ENCODE results near the gene SMOC1.
"Not testable (repeated sequence)": the region's sequence is repeated elsewhere in the genome, so short reads cannot be mapped to it uniquely, and the experiment has no call there.

The SMOC1 gene

DNA sequence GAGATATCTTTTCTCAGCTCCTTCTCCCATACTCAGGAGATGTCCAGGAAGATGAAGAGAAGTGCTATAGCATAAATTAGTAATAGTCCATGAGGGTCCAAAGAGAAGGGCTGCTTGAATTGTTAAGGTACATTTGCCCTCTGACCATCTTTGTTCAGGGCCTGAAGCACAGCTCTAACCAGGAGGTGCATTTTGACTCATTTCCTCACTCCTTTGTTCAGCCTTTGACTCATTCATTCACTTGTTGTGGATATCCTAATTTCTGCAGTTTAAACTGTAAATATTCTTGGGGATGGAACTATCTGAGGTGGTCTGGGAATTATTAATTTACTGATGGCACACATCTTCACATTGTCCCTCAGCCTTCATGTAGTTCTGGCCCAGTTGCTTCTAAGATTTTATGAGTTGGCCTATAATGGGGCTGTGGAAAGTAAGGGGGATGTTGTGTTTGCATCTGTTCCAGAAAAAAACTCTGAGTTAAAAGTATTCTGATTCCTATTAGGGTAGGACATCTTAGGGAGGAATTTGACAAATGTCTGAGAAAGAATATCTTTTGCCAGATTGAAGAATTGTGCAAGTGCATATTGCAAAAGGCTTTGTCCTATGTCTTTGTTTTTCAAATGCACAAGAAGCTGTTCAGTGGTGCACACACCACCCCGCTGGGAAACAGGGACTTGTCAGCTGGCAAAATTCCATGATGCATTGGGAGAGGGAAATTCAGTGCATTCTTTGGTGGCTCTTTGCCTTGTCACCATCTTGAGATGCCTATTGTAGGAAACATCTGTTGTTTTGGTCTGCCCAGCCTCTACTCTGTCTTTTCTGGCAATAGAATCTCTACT is 22.1 kb downstream of the SMOC1 start:
- DNase-seq = no peak

DNA sequence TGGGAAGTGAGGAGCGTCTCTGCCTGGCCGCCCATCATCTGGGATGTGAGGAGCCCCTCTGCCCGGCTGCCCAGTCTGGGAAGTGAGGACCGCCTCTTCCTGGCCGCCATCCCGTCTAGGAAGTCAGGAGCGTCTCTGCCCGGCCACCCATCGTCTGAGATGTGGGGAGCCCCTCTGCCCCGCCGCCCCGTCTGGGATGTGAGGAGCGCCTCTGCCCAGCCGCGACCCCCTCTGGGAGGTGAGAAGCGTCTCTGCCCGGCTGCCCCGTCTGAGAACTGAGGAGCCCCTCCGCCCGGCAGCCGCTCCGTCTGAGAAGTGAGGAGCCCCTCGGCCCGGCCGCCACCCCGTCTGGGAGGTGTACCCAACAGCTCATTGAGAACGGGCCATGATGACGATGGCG is 23.8 kb downstream of the SMOC1 start:
- DNase-seq = not testable (repeated sequence)

DNA sequence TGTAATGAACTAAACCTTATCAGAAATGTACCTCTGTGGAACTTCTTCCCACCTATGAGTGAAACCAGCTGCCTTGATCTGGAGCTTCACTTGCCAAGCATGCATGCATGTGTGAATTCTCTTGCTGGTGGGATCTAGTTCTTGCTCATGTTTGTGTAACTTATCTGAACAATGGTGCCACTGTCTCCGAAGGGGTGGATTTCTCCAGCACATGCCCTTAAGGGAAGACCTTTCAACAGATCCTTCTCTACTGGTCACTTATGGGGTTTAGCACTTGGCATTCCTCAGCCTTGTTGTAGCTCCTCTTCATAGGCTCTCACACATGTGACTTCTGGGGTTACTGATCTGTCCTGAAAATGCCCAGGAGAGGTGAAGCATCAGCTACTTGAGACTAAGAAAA is 25.0 kb downstream of the SMOC1 start:
- no peak for DNase-seq

DNA sequence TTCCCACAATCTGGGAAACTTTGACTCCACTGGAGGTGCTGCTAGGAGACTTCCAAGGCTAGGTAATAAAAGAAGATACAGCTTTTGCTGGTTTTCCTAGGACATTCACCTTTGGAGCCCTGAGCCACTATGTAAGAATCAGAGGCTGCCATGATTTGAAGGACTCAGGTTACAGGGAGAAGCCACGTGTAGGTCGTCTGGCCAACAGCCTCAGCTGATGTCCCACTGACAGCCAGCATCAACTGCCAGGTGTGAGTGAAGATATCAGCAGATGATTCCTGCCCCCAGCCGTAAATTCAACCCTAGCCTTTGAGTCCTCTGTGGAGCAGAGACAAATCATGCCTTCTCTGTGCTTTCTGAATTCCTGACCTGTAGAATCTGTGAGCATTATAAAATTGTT is 27.0 kb downstream of the SMOC1 start:
- DNase-seq = no peak

DNA sequence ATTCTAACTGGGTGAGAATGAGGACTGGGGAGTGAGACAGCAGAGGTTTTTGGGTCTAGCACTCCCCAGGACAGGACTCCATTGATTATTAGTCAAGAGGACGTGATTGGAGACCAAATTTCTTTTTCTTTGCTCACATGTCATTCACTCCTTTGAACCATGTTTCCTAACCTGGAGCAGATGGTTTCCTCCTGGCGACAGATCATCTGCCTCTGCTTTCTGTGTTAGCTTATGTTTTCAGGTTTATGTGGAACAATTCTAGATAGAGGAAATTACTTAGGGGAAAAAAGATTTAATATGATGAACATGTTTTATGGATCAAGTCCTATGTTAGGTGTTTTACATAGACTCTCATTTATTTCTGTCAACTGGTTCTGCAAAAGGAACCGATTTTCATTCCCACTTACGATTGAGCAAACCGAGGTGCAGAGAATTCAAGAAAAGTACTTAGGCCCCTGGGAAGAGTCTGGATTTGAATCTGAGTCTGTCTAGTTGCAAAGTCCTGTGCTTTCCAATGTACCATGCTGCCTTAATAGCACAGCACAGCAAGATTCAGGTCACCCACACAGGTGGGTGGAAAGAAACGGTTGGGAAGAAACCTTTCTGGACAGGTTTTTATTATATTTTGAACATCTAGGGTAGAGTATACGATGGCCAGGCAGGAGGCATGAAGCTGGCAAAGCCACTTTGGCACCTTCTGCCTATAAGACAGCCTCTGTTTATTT is 30.8 kb downstream of the SMOC1 start:
- DNase-seq = no peak

DNA sequence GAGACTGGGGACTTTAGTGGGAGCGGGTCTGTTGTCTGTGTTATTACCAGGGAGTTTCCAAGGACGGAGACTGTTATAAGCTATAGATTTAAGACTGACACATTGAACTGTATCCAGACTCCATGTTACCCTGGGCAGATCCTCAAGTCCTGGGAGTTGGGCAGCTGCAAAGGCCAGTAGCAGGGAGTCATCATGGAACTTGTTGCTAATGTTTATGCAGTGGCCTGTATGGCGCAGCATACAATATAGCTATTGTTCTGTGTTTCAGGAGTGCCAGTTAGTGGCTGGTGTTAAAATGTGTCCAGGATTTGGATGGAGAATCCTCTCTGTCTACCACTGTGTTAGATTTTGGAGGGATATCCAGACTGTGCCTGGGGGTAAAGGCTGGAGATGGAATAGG is 31.7 kb downstream of the SMOC1 start:
- no peak for DNase-seq

DNA sequence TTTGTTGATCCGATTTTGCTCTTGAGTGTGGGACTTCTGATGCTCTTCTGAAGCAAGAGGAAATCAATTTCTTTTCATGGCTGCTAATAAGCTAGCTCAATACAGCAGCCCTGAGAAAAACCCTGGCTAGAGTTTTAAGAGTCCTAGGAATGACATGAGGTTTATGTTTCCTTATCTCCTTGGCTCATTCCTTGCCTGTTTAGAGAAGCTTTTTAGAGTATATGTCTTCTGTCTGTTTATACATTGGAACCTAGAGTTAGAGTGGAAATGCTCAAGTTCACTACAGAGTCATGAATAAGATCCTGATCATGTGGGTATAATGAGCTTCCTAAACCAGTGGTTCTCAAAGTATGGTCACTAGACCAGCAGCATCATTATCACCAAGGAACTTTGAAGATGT is 34.5 kb downstream of the SMOC1 start:
- no peak for DNase-seq

DNA sequence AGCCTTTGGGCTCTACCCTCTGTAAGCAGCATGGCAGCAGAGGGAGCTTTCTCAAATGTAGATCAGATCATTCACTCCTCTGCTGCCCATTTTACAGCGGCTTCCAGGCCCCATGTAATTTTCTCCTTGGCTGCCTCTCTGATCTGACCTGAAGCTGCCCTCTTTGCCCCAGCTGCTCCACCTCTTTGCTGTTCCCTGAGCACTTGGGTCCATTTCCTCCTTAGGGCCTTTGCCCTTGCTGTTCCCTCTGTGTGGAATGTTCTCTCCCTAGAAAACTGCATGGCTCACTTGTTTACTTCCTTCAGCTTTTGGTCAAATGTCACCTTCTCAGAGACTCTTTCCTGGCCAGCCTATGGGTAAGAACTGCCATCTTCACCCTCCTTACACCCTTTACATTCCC is 37.2 kb downstream of the SMOC1 start:
- DNase-seq = no peak

DNA sequence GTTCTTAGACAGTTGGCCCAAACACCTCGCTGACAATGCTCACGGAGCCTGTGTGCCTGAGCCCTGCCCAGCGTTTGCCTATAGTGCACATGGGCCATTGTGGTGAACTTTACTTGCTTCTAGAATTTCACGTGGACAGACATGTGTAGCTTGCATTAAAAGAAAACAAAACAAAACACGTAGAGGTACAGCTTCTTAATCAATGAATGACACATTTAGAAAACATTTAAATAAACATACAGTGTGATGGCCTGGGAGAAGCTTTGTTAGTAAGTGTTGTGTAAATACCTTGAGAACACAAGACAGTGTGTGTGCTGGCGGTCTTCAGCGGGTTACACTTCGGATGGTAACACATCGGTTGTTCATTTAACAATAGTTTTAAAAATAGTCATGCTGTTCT is 38.1 kb downstream of the SMOC1 start:
- DNase-seq = no peak

DNA sequence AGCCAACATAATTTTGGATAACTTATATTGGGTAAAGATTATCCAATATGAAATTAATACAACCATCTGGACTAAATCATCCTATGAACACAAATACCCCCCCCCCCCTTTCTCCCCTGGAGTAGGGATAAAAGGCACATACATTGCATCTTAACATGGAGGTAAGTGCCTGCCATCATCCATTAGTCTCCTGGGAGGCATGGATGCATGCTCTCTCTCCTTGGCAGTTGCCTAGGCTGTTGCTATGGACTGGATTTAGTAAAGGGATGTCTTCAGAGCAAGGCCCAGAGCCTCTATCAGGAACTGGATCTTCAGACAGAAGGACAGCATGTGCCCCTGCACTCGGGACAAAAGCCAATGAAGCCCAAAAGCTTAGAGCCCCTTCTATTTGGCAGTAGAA is 40.6 kb downstream of the SMOC1 start:
- DNase-seq = no peak

DNA sequence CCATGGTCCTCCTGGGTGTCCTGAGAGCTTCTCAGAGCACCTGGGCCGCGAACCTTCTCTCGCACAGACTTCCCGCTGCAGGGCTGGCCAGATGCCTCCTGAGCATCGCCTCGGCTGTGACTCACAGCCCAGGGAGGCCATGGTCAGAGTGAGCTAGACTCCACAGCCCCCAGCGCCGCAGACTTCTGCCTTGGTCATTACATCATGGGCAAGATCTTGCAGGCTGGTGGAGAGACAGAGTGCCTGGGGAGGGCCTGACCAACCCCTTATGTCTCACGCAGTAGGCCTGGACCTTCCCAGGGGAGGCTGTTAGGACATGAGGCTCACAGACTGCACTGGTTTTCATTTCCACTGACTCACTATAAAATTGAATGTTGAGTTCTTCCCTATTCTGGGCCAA is 41.8 kb downstream of the SMOC1 start:
- DNase-seq = no peak

DNA sequence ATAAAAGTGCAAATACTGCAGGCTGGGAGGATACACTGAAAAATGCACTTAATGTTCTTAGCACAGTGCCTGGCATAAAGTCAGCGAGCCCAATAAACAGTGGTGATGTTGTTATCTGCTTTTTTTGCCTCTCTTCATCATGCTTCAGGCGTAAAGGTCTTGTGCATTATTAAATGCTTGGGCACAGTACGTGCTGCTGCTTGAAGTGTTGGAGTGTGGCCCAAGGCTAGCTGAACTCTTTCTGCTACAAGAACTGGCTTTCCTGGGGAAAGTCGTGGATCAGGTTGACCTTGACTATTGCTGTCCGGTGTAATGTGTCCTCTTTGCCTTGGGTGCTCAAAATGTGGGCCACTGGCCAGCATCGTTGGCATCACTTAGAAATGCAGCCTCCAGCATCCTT is 43.0 kb downstream of the SMOC1 start:
- no peak for DNase-seq

DNA sequence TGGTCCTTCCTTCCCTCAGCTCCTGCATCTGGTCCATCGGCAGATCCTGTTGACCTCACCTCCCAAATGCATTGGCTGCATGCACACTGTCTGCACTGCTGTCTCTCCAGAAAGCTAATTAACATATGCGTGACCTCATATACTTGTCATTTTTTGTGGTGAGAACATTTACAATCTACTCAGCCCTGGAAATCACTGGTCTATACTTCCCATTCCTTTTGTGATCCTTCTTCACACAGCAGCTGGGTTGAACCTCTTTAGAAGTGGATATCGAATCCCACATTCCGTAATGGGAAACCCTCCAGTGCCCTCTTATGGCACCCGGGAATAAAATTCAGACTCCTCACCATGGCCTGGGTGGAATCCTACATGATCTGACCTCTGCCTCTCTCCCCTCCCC is 45.0 kb downstream of the SMOC1 start:
- DNase-seq = no peak

DNA sequence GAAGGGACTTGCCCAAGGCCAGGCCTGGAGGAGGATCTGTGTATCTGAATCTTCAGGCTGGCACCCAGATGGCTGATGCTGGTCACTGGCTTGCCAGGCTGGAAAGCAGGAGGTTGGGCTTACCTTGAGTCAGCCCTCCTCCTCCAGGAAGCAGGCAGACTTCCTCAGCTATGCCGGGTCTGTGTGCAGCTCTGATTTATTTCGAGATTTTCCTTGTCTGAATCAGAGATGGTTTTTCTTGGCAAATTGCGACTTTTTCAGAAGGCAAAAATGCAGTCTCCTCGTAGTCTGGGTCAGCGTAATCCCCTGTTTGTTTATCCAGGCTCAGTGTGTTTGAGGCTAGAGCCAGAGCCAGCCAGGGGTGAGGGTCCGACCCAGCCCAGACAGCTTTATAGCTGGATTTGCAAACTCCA is 48.9 kb downstream of the SMOC1 start:
- DNase-seq = no peak

DNA sequence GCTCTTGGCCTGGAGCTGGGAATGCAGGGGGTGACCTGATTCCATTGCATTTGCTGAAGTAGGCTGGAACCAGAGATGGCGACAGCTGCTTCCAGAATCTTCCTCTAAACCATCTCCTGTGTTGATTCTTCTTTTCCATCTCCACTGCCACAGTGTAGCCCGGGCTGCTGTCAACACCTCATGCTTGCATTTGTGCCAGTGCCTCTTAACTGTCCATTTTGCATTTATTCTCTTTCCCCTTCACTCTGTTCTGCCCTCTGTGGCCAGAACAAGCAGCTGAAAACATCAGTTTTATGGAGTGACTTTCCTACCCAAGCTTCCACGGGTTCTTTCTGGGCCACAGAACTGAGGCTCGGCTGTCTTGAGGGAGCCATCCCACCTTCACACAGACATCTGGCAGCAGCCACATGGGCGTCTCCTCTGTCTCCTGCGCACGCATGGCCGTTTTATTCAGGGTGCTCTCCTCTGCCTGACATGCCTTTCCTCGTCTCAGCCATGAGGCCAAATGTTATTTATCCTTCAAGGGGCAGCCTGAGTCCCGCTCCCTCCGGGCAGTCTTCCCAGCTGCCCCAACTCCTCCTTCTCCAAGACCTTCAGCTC is 51.7 kb downstream of the SMOC1 start:
- no peak for DNase-seq

DNA sequence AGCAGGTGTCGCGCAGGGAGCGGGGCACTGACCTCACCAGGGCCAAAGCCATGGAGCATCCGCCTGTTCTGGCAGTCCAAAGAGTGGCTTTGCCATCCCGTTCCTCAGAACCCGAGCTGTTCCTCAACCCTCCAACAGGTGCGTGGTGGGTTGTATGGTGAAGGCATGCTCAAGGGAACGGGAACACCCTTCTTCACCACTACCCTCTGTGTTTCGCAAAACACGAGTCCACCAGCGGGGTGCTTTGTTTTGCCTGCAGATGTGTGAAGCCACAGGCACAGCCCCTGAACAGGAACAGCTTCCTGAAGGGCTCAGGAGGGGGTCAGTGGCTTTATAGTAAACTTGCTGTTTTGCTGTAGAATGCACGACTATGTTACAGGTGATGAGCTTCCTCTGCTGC is 52.7 kb downstream of the SMOC1 start:
- DNase-seq = no peak

DNA sequence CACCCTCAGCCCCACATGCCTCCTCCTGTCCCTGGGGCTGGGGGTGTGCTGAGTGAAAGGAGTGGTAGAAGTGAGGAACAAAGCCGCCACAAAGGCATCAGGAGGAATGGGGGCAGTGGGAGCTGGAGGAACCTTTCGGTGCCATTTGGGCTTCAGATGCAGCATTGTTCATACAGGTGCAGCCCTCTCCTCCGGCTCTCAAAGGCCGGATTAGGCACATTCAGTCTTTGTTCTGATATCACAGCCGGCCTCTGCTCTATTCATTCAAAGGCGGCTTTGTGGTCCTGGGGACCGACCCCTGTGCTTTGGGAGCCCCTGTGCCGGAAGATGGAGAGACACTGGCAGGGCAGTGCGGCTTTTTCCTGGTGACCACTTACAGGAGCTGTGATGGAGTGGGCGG is 53.2 kb downstream of the SMOC1 start:
- no peak for DNase-seq

DNA sequence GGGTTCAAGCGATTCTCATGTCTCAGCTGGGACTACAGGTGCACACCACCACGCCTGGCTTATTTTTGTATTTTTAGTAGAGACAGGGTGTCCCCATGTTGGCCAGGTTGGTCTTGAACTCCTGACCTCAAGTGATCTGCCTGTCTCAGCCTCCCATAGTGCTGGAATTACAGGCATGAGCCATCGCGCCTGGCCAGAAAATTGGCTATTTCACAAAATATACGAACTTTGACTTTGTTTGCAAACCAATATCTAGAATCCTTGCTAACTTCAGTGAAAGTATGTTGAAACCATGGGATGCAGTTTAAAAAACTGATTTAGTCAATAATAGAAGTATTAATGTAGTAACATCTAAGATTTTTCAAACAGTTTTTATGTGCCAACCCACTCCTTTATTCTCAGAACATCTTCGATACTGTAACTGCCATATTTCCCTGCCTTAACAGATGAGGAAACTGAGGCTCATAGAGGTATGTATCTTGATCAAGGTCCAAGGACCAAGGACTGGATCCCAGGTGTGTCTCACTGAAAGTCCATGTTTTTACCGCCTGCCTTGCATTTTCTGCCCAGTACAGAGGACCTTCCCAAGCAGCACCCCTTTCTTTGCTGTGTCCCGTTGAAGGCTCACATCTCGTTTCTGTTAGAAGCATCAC is 54.5 kb downstream of the SMOC1 start:
- DNase-seq = no peak

DNA sequence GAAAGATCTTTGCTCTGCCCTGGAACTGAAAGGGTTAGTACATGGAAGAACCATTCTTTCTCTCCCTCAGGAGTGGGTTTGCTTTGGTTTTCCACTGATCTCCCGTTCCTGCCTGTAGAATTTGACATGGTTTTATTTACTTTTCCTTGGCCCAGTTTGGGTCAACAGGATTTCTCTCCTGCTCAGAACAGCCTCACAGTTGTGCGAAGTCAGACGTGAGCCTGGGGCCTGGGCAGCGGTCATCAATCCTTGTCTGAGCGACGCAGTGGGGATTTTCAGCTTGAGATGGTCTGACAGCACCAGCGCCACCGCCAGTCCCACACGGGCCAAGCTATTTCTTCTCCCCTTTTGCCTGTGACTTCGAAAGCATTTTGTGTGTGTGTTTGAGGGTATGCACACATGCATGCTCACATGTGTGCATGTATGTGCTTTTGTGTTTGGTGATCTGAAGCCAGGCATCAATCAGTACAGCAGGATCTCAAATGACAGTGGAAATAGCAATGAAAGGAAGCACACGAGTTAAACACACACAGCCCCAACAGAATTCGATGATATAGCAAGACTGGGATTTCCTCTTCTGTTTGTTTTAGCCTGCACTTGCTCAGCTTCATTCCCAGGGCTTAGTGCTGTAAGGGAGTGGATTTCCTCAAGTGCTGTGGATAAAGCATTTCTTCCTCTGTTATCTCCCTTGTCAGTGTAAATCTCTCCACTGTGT is 58.3 kb downstream of the SMOC1 start:
- no peak for DNase-seq

DNA sequence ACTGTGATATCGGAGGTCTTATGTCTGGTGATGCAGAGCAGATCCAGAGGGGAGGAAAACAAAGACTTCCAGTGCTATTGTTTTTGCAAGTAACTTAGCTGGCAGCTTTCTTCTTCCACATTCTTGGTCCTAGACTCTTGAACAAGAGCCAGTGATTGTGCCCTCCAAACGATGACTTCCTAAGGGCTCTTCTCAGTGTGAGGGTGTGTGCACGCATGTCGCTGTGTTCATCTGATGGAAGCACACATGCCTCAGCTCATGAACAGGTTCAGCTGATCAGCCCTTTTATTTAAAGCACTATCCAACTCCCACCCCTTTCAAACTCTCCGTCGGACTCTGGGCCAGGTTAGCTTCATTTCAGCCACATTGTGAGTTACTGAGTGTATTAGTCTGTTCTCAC is 59.5 kb downstream of the SMOC1 start:
- DNase-seq = no peak

DNA sequence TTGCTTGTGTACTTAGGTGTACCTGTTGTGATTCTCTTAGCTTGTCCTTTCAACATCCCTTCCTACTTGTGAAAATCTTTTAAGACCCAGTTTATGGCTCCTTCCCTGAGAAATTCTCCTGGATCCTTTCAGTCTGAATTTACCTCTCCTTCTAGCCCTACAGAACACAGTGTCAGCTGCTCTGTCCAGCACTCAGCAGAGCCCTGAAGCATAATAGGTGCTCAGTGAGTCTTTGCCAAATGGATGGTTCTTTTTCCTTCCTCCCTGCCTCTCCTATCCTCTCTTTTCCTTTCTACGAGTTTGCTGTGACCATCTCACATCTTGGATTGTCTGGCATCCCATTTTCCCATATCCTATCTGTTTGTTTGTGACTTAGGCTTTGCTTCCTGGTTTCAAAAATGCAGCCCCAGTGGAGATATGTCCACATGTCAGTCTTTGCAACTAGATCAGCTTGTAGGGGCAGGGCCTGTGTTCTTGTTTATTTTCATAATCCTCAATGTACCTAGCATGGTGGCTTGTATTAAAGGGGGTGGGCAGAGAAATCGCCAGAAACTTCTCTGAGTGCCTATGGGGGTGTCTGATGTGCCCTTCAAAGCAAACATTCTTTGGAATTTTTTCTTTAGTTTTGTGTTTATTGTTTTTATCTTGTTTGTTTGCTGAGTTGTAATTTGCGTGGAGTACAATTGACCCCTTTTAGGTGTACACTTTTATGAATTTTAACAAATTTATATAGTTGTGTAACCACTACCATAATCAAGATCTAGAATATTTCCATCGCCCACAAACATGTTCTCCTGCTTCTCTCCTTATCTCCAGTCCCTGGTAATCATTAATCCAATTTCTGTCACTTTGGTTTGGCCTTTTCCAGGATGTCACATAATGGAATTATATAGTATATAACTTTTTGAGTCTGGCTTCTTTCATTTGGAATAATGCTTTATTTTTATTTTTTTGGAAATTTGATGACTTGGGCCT is 62.8 kb downstream of the SMOC1 start:
- DNase-seq = no peak
